PFSK-1 (cell line): ENCODE measurements around the gene UBE2L3.

Experiments
- FOXP2 ChIP-seq: optimal IDR thresholded peaks from 2 replicates; pipeline ENCODE3; 2011; ENCODE audit warnings: borderline replicate concordance, control low read depth, inconsistent platforms; ENCODE audit not compliant: insufficient read depth; ENCODE audit errors: extremely low read length, extremely low read depth
- POLR2AphosphoS5 ChIP-seq: IDR thresholded peaks from 2 replicates; pipeline ENCODE4 v1.6.1; 2012; ENCODE audit warnings: low read depth, mild to moderate bottlenecking, control low read depth, low read length, moderate library complexity
- SIN3A ChIP-seq: IDR thresholded peaks from 2 replicates; pipeline ENCODE4 v1.6.1; 2012; ENCODE audit warnings: mild to moderate bottlenecking, low read length, moderate library complexity, borderline replicate concordance; ENCODE audit not compliant: insufficient read depth
- TAF1 ChIP-seq: IDR thresholded peaks from 2 replicates; pipeline ENCODE4 v1.6.1; 2012; ENCODE audit warnings: low read length, control low read depth, borderline replicate concordance; ENCODE audit not compliant: insufficient read depth
- TF ChIP-seq, protein P1 (sequence below), 2 experiments: IDR thresholded peaks; 2 replicates each; pipeline versions ENCODE4 v1.6.1 to v1.8.0; 2011 to 2012; ENCODE audit warnings: low read depth in 2 of 2, low read length in 2 of 2, control low read depth in 1 of 2, inconsistent platforms in 1 of 2, mild to moderate bottlenecking in 1 of 2, moderate library complexity in 1 of 2; ENCODE audit not compliant: insufficient read depth in 1 of 2

DNA sequence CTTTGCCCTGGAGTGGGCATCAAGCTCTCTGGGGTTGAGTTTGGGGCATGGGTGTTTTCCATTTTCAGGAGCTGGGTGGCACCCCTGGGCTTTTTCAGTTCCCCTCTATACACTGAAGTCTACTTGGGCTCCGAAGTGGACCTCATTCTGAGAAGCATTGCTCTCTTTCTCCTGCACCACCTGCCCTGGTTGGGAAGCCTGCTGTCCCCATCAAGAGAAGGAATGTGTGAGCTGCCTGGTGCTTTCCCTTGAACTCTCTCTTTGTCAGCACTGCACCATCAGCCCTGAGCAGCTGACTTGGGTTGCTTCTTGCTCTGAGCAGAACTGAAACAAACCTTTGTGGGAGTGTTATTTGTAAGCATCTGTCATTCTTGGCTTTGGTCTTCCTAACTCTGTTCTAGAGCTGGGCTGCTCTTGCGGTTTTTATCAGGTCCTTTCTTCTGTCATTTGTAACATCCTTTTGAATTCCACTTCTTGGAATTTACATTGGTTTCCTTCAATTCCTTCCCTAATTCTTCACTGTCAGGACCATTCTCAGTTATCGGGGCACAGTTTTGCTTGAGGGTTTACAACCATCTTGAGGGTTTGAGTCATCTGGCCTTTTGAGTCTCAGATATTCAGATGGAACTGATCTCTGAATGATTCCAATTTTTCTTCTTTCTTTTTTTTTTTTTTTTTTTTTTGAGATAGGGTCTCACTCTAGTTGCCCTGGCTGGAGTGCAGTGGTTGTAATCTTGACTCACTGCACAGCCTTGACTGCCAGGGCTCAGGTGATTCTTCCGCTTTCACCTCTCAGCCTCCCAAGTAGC, 20.5 kb downstream of the UBE2L3 start:
- TF ChIP-seq, protein P1, sequence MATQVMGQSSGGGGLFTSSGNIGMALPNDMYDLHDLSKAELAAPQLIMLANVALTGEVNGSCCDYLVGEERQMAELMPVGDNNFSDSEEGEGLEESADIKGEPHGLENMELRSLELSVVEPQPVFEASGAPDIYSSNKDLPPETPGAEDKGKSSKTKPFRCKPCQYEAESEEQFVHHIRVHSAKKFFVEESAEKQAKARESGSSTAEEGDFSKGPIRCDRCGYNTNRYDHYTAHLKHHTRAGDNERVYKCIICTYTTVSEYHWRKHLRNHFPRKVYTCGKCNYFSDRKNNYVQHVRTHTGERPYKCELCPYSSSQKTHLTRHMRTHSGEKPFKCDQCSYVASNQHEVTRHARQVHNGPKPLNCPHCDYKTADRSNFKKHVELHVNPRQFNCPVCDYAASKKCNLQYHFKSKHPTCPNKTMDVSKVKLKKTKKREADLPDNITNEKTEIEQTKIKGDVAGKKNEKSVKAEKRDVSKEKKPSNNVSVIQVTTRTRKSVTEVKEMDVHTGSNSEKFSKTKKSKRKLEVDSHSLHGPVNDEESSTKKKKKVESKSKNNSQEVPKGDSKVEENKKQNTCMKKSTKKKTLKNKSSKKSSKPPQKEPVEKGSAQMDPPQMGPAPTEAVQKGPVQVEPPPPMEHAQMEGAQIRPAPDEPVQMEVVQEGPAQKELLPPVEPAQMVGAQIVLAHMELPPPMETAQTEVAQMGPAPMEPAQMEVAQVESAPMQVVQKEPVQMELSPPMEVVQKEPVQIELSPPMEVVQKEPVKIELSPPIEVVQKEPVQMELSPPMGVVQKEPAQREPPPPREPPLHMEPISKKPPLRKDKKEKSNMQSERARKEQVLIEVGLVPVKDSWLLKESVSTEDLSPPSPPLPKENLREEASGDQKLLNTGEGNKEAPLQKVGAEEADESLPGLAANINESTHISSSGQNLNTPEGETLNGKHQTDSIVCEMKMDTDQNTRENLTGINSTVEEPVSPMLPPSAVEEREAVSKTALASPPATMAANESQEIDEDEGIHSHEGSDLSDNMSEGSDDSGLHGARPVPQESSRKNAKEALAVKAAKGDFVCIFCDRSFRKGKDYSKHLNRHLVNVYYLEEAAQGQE (IDR thresholded peaks at IDR 0.05; ENCODE audit: insufficient read depth in 1 of 2, low read depth in 2 of 2, low read length in 2 of 2) = no peak
- no peak for TF ChIP-seq POLR2AphosphoS5
- TF ChIP-seq SIN3A = no peak
- no peak for TF ChIP-seq TAF1
- no peak for TF ChIP-seq FOXP2
